HCT116 (cell line): Measurements from ENCODE around the gene S100Z. TPM values are rescaled to one million over a fixed set of nuclear protein-coding genes. Genes with fewer than 3 reads are reported as not detected.

ENCODE experiments used
- ATAC-seq: fragments of 200-7000 bp; cut with Tn5 transposase; 2 replicates; pipeline ENCODE4 v1.9.1; 2020; ENCODE audit warnings: mild to moderate bottlenecking, moderate library complexity
- BruUV-seq: library from RNA; stranded (reverse); fragments of 400-500 nt; replicated peaks from 2 replicates; lab custom pipeline; 2021; lab: Mats Ljungman, UMichigan
- CTCF ChIA-PET: fragments of 300-600 bp; sonication (Branson Sonifier 250); formaldehyde crosslinking; loops from one replicate; lab custom pipeline; 2021; ENCODE audit warnings: antibody characterized with exemption; lab: Charles Lee
- POLR2A ChIA-PET: fragments of 300-600, 350-600 bp; sonication (Branson Sonifier 250); formaldehyde crosslinking; loops from one replicate; lab custom pipeline; 2021; ENCODE audit warnings: antibody characterized with exemption; lab: Charles Lee
- RAD21 ChIA-PET, 2 experiments: fragments of 300-600 bp; sonication (Branson Sonifier 250); formaldehyde crosslinking; loops; one replicate each; lab custom pipeline; 2023; ENCODE audit warnings: low total read pairs in 2 of 2; ENCODE audit not compliant: uncharacterized antibody in 2 of 2, unreplicated experiment in 2 of 2, low non-redundant PET in 1 of 2; lab: Charles Lee
- DNase-seq: peaks from one replicate; pipeline ENCODE4 v3.0.0-alpha.2; 2010; ENCODE audit warnings: low read depth, low spot score
- H2AFZ ChIP-seq: fragments of 200-600 bp; shearing (Covaris generic), sonication (generic); 2 replicates; pipeline ENCODE4 v1.6.1; 2017; ENCODE audit warnings: low read depth, mixed run types, mixed read lengths, antibody characterized with exemption, low read length; ENCODE audit not compliant: poor library complexity, severe bottlenecking
- H3K27ac ChIP-seq: 2 replicates; pipeline ENCODE4 v1.5.1; 2012; ENCODE audit warnings: low read depth, low read length
- H3K27me3 ChIP-seq: fragments of 200-600 bp; sonication (generic); 2 replicates; pipeline ENCODE4 v1.6.1; 2016; ENCODE audit warnings: mixed run types, low read length, mixed read lengths; ENCODE audit not compliant: insufficient read depth
- H3K36me3 ChIP-seq, 2 experiments: fragments of 200-500 bp in 1 of 2; fragments of 200-600 bp in 1 of 2; sonication (Bioruptor generic) in 1 of 2; sonication (generic) in 1 of 2; 2 replicates each; pipeline versions ENCODE4 v1.5.1 to v1.6.1; 2014 to 2016; ENCODE audit warnings: low read length in 2 of 2, inconsistent platforms in 1 of 2, mixed read lengths in 1 of 2, mixed run types in 1 of 2; ENCODE audit not compliant: insufficient read depth in 2 of 2, control insufficient read depth in 1 of 2
- H3K4me1 ChIP-seq, 2 experiments: fragments of 200-600 bp in 1 of 2; sonication (generic) in 1 of 2; 2 replicates each; pipeline versions ENCODE4 v1.5.1 to v1.6.1; 2012 to 2017; ENCODE audit warnings: low read length in 2 of 2, inconsistent platforms in 1 of 2, mild to moderate bottlenecking in 1 of 2, mixed read lengths in 1 of 2, mixed run types in 1 of 2, moderate library complexity in 1 of 2; ENCODE audit not compliant: insufficient read depth in 2 of 2, control insufficient read depth in 1 of 2
- H3K4me2 ChIP-seq: fragments of 200-600 bp; sonication (generic); 2 replicates; pipeline ENCODE4 v1.6.1; 2017; ENCODE audit warnings: mixed run types, low read length, mixed read lengths
- H3K4me3 ChIP-seq, 2 experiments: fragments of 200-600 bp in 1 of 2; sonication (generic) in 1 of 2; replicated peaks in 1 of 2; 2 replicates each; pipeline ENCODE4 v1.5.1; 2011 to 2016; ENCODE audit warnings: low read length in 2 of 2, control low read depth in 1 of 2, low read depth in 1 of 2, mild to moderate bottlenecking in 1 of 2, mixed read lengths in 1 of 2, mixed run types in 1 of 2
- H3K79me2 ChIP-seq: fragments of 200-600 bp; sonication (generic); 2 replicates; pipeline ENCODE4 v1.6.1; 2017; ENCODE audit warnings: mild to moderate bottlenecking, mixed run types, low read length, moderate library complexity, mixed read lengths; ENCODE audit not compliant: insufficient read depth
- H3K9ac ChIP-seq: fragments of 200-600 bp; sonication (generic); 2 replicates; pipeline ENCODE4 v1.6.1; 2016; ENCODE audit warnings: low read length, mixed read lengths
- H3K9me2 ChIP-seq: fragments of 200-600 bp; sonication (generic), shearing (Covaris generic); 2 replicates; pipeline ENCODE4 v1.6.1; 2017; ENCODE audit warnings: mixed run types, mild to moderate bottlenecking, moderate library complexity; ENCODE audit not compliant: insufficient read depth
- H3K9me3 ChIP-seq, 2 experiments: fragments of 200-500 bp in 1 of 2; fragments of 200-600 bp in 1 of 2; sonication (Bioruptor generic) in 1 of 2; sonication (generic) in 1 of 2; 2 replicates each; pipeline ENCODE4 v1.6.1; 2014 to 2017; ENCODE audit warnings: low read length in 2 of 2, mixed read lengths in 2 of 2, inconsistent platforms in 1 of 2, low read depth in 1 of 2, mild to moderate bottlenecking in 1 of 2, mixed run types in 1 of 2, moderate library complexity in 1 of 2; ENCODE audit not compliant: control insufficient read depth in 1 of 2, insufficient read depth in 1 of 2
- H4K20me1 ChIP-seq: fragments of 200-600 bp; sonication (generic), shearing (Covaris generic); 2 replicates; pipeline ENCODE4 v1.6.1; 2017; ENCODE audit warnings: mixed run types, mild to moderate bottlenecking, moderate library complexity; ENCODE audit not compliant: insufficient read depth
- ATF3 ChIP-seq: IDR thresholded peaks from 2 replicates; pipeline ENCODE4 v1.6.1; 2012
- CBX3 ChIP-seq: IDR thresholded peaks from 2 replicates; pipeline ENCODE4 v1.6.1; 2012; ENCODE audit warnings: low read depth
- EGR1 ChIP-seq: IDR thresholded peaks from 2 replicates; pipeline ENCODE4 v1.6.1; 2012; ENCODE audit warnings: low read depth
- ELF1 ChIP-seq: IDR thresholded peaks from 2 replicates; pipeline ENCODE4 v1.6.1; 2012; ENCODE audit warnings: low read depth, borderline replicate concordance
- EZH2 ChIP-seq: fragments of 200-600 bp; sonication (generic); IDR thresholded peaks from 2 replicates; pipeline ENCODE4 v1.6.1; 2017; ENCODE audit warnings: antibody characterized with exemption, mixed run types
- EZH2phosphoT487 ChIP-seq: fragments of 200-600 bp; IDR thresholded peaks from 2 replicates; pipeline ENCODE4 v1.6.1; 2018; ENCODE audit warnings: antibody characterized with exemption, borderline replicate concordance
- JUND ChIP-seq: IDR thresholded peaks from 2 replicates; pipeline ENCODE4 v1.6.1; 2012
- MAX ChIP-seq: IDR thresholded peaks from 2 replicates; pipeline ENCODE4 v1.6.1; 2012
- RAD21 ChIP-seq: IDR thresholded peaks from 2 replicates; pipeline ENCODE4 v1.6.1; 2012; ENCODE audit warnings: low read depth, mild to moderate bottlenecking
- REST ChIP-seq: IDR thresholded peaks from 2 replicates; pipeline ENCODE4 v1.6.1; 2012; ENCODE audit warnings: low read depth
- SIN3A ChIP-seq: IDR thresholded peaks from 2 replicates; pipeline ENCODE4 v1.6.1; 2012; ENCODE audit warnings: low read depth
- SP1 ChIP-seq: IDR thresholded peaks from 2 replicates; pipeline ENCODE4 v1.6.1; 2012; ENCODE audit warnings: low read depth
- ZBTB33 ChIP-seq: IDR thresholded peaks from 2 replicates; pipeline ENCODE4 v1.6.1; 2011; ENCODE audit warnings: mild to moderate bottlenecking, low read length, moderate library complexity; ENCODE audit not compliant: insufficient replicate concordance; ENCODE audit errors: extremely low read depth
- ZNF274 ChIP-seq: fragments of 200-500 bp; sonication (Bioruptor generic); IDR thresholded peaks from 2 replicates; pipeline ENCODE4 v1.6.1; 2014; ENCODE audit warnings: mild to moderate bottlenecking, low read depth, low read length, inconsistent platforms
- intact Hi-C: fragments of 100-400 bp; cut with micrococcal nuclease; formaldehyde crosslinking; loops from 2 replicates; pipeline ENCODE4 v1.10.0; 2022
- total RNA-seq: library from RNA; stranded (reverse); gene quantifications from one replicate; pipeline ENCODE4 v1.2.1, GENCODE V29; 2021; ENCODE audit not compliant: unreplicated experiment

Gene S100Z
- total RNA-seq, 1 experiment from 2014 or later: not detected

- TF ChIP-seq ELF1 (no peak), ZNF274 (no peak)
Observed at GRCh38 chr5:76866503-76866902, 16.7 kb downstream of the S100Z start (continued).

- DNase-seq (no peak), ATAC-seq (no peak)
- no peaks in the 10 kb centered on the region for H3K27me3 ChIP-seq
- peaks cover 0 to 11% of the 10 kb centered on the region in 2 experiments; a peak in 3 of 4 replicates for H3K4me1 ChIP-seq
- no peaks in the 10 kb centered on the region for H3K79me2 ChIP-seq
- H3K4me3 ChIP-seq: no peak overlapping the region
- intact Hi-C loops: loop anchor here (5.0 kb wide), 2 partner anchors 265 to 275 kb away; no protein-coding TSS in a partner anchor
- H3K36me3 ChIP-seq: no peaks in the 10 kb centered on the region
- no TSS peak for BruUV-seq
- CTCF ChIA-PET: interaction anchor here (1.4 to 4.5 kb wide), 2 partner anchors 134 to 150 kb away, joined by 4 to 57 read pairs; no protein-coding TSS in a partner anchor
- no peak overlapping the region for H3K4me2 ChIP-seq
- no peak for TF ChIP-seq ELF1
- TF ChIP-seq ATF3: no peak
- TF ChIP-seq EZH2: no peak
- no peak for TF ChIP-seq ZBTB33
- TF ChIP-seq ZNF274: no peak
- no peak for TF ChIP-seq RAD21
- no peak for TF ChIP-seq JUND
- TF ChIP-seq SIN3A: no peak
- no peak for TF ChIP-seq EGR1
- no peak for TF ChIP-seq MAX
- TF ChIP-seq EZH2phosphoT487: no peak
- TF ChIP-seq CBX3: no peak
- TF ChIP-seq REST: no peak
- no peak for TF ChIP-seq SP1
- H3K27ac ChIP-seq: no peak overlapping the region
- POLR2A ChIA-PET: interaction anchor here (1.1 kb wide), 1 partner anchor 49 kb away, joined by 3 read pairs; no protein-coding TSS in a partner anchor
- H2AFZ ChIP-seq: peak overlapping the region; percentile 66
- H3K9me2 ChIP-seq: no peaks in the 10 kb centered on the region
- no peaks in the 10 kb centered on the region for H4K20me1 ChIP-seq
- no peaks in the 10 kb centered on the region for H3K9me3 ChIP-seq
- RAD21 ChIA-PET: no interaction called here
- H3K9ac ChIP-seq: no peak overlapping the region
Observed at GRCh38 chr5:76867038-76867437, 17.2 kb downstream of the S100Z start.
